Retinal pigment epithelial cell (primary cell): ENCODE measurements around the gene CD47.

Experiments used
- DNase-seq: peaks from one replicate; pipeline ENCODE4 v3.0.0-alpha.2; 2010; ENCODE audit warnings: low read depth
- H3K4me3 ChIP-seq: 2 replicates; pipeline ENCODE4 v1.5.1; 2011; ENCODE audit warnings: mild to moderate bottlenecking, low read length, control low read depth, moderate library complexity
- TF ChIP-seq, protein P1 (sequence below): conservative IDR thresholded peaks from 2 replicates; pipeline ENCODE4 v1.5.1; 2011; ENCODE audit warnings: low read depth, low read length, control low read depth, inconsistent platforms

The CD47 gene

DNA sequence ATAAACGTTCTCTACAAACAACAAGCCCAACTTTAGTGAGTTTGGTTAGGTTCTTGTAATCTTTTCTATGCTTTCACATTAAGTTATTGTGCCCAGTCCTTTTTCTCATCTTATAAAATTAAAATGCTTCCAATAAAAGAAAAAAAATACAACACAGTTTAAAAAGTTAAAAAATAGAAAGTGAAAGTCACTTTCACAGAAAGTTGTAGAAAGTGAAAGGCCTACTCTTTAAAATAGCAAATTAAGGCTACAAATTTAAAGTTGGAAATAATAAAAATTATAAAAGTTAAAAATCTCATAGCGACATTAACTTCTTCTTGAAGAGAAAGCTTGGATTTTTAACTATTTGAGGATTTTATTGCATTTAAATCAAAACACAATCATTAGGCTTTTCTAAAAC lies 35.9 kb downstream of the CD47 start:
- TF ChIP-seq, protein P1, sequence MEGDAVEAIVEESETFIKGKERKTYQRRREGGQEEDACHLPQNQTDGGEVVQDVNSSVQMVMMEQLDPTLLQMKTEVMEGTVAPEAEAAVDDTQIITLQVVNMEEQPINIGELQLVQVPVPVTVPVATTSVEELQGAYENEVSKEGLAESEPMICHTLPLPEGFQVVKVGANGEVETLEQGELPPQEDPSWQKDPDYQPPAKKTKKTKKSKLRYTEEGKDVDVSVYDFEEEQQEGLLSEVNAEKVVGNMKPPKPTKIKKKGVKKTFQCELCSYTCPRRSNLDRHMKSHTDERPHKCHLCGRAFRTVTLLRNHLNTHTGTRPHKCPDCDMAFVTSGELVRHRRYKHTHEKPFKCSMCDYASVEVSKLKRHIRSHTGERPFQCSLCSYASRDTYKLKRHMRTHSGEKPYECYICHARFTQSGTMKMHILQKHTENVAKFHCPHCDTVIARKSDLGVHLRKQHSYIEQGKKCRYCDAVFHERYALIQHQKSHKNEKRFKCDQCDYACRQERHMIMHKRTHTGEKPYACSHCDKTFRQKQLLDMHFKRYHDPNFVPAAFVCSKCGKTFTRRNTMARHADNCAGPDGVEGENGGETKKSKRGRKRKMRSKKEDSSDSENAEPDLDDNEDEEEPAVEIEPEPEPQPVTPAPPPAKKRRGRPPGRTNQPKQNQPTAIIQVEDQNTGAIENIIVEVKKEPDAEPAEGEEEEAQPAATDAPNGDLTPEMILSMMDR, result no peak
- DNase-seq, result no peak
- H3K4me3 ChIP-seq, result no peak overlapping the region

DNA sequence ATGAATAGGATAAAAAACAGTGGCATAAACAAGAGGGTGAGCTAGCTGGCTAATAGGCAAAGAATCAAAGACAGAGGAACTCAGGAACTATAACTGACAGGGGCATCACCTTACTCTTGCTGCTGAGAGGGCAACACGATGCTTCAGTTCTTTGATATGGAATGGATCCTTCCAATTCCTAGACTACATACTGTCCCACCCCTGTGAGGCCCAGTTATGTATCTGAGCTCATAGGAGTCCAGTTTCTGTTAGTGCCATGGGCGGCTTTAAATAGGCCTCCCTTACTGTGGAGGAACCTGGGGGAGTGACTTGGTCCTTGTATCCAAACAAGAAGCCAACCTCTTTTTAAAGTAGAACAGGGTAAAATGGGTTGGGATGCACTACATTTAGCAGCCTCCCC lies 37.3 kb downstream of the CD47 start:
- H3K4me3 ChIP-seq, result no peak overlapping the region
- TF ChIP-seq, protein P1, result no peak
- no peak for DNase-seq

DNA sequence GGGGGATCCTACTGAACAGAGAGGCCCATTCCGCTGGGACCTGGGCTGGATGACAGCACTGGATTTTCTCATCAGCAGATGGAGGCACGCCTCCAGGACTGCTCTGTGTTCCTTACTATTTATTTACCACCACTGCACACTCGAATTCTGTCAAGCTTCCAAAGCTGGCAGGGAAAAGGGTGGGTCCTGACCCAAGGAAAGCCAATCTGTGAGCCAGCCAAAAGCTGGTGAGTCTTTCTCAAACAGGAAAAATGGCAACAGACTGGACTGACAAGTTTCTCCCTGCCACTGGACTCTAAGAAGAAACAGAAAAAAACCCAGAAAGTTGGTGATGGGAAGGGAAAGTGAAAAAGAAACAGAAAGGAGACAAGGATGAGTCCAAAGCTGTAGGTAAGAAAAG lies 37.8 kb downstream of the CD47 start:
- TF ChIP-seq, protein P1, result no peak
- H3K4me3 ChIP-seq, result no peak overlapping the region
- DNase-seq, result no peak

DNA sequence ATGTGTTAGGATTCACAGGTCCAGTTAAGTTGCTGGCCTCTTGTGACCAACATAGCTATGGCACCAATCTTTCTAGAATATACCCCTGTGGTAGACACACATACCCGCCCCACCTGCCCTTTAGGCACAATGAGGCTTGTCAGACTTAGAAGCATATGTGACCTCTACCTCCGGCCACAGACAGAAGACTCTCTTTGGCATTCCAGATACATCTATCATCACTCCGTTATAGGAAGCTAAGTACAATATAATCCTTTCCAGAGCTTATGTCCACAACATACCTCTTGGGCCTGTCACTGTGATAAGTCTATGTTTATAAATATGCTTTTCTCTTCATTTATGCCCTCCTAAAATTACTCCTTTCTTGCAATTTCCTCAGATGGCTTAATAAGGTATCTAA lies 39.8 kb downstream of the CD47 start:
- TF ChIP-seq, protein P1, result no peak
- no peak overlapping the region for H3K4me3 ChIP-seq
- DNase-seq, result no peak

DNA sequence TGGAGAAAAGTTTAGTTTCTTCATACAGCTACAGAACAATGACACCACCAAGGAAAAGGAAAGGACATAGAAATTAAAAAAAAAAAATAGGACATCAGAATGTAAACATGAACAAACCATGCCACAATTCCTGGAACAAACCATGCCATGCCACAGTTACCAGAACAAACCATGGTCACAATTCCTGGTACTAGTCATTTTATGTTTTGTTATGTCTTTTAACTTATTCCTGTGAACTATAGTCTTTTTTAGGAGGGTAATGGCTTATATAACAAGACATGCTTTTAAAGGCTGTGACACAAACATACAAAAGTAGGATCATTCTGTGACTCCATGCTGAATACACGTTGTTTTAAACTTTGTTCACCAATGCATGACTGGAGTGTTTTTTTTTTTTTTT lies 42.8 kb downstream of the CD47 start:
- DNase-seq, result no peak
- no peak overlapping the region for H3K4me3 ChIP-seq
- TF ChIP-seq, protein P1, result no peak

DNA sequence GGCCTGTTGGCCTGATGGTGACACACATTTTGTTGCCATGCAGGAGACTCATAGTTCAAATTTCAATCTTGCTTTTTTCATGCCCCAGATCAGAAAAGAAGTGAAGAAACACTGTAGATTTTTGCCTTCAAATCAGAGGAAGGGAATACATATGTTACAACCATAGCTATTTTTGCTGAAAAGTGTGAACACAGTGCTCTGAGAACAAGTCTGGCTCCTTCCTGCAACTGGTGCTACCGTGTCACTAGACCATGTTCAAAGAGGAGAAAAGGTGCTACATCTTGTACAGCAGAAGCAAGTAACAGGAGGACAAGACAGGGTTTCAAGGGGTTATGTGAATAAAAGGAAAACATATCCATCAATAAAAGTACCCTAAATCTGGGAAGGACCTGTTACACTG lies 44.6 kb downstream of the CD47 start:
- no peak for DNase-seq

DNA sequence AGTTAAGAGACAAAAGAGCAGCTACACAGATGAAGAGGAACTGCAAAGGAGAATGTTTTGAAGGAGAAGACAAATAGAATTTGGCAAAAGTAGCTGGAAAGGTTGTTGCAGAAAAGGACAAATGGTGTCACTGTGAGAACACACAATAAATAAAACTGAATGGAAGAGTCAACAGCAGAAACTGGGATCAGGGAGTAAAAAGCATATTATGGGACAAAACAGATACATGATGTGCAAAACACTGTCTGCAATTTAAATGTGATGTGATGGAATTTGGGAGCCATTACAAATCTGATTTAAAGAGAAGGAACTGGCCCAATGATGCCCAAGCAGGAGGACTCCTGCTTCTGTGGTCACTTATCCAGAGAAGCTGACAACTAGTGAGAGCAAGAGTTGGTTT lies 46.1 kb downstream of the CD47 start:
- no peak overlapping the region for H3K4me3 ChIP-seq
- DNase-seq, result no peak

More for the DNA sequence above, 44.6 kb downstream of the CD47 start:
- H3K4me3 ChIP-seq, result no peak overlapping the region
- TF ChIP-seq, protein P1, result no peak

More for the DNA sequence above, 46.1 kb downstream of the CD47 start:
- TF ChIP-seq, protein P1, result no peak
